Astrocyte (in vitro differentiated cells and primary cell): Measurements from ENCODE around the gene RANBP1.

Source experiments
- EZH2 ChIP-seq: IDR thresholded peaks from 2 replicates; pipeline ENCODE4 v1.6.1; 2012; ENCODE audit warnings: mild to moderate bottlenecking, low read length, inconsistent platforms; ENCODE audit not compliant: insufficient read depth
- TF ChIP-seq, protein P1 (sequence below): IDR thresholded peaks from 2 replicates; pipeline ENCODE4 v1.5.1; 2011; ENCODE audit warnings: low read depth, mild to moderate bottlenecking, inconsistent platforms, low read length, moderate library complexity; ENCODE audit not compliant: insufficient read depth

DNA sequence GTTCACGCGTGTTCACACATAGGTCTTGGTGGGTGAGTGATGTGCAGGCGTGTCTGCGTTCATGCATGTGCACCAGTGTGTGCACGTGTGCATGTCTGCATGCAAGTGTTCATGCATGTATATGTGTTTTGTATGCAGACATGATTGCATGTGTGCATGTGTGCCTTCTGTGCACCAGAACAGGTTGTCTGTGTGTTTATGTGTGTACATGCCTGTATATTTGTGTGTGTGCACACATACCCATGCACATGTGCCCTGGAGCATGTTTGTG lies 20.6 kb downstream of the RANBP1 start:
- TF ChIP-seq EZH2, result no peak
- TF ChIP-seq, protein P1, sequence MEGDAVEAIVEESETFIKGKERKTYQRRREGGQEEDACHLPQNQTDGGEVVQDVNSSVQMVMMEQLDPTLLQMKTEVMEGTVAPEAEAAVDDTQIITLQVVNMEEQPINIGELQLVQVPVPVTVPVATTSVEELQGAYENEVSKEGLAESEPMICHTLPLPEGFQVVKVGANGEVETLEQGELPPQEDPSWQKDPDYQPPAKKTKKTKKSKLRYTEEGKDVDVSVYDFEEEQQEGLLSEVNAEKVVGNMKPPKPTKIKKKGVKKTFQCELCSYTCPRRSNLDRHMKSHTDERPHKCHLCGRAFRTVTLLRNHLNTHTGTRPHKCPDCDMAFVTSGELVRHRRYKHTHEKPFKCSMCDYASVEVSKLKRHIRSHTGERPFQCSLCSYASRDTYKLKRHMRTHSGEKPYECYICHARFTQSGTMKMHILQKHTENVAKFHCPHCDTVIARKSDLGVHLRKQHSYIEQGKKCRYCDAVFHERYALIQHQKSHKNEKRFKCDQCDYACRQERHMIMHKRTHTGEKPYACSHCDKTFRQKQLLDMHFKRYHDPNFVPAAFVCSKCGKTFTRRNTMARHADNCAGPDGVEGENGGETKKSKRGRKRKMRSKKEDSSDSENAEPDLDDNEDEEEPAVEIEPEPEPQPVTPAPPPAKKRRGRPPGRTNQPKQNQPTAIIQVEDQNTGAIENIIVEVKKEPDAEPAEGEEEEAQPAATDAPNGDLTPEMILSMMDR, result no peak
